ENCODE measurements around the gene GPD1. TPM values are rescaled to one million over a fixed set of nuclear protein-coding genes. Genes with fewer than 3 reads are reported as not detected.
A peak's percentile ranks its signal among the peaks of the same experiment; 100 is the strongest.

GPD1 gene
- total RNA-seq, 2 donors from 2014 or later, result 7.0 to 232 TPM

GRCh38 chr12:50061171-50061570 is 42.6 kb upstream of the GPD1 start:
- 72 to 96% methylated on average over 2 of the region's 2 CpGs for WGBS, 2 donors
- H3K4me1 ChIP-seq, result peaks cover 14% of the 10 kb centered on the region
- H3K27me3 ChIP-seq, result peaks cover 0 to 2% of the 10 kb centered on the region in 2 donors
- no peaks in the 10 kb centered on the region for H3K36me3 ChIP-seq (replicated peaks in 1 of 2; ENCODE audit: insufficient read depth in 1 of 2, low read depth in 2 of 2)
- TF ChIP-seq CTCF (IDR thresholded peaks at IDR 0.05) (no peak), POLR2A (IDR thresholded peaks at IDR 0.05) (no peak)
- H3K27ac ChIP-seq, result no peak overlapping the region
- no peaks in the 10 kb centered on the region for H3K9me3 ChIP-seq
- ATAC-seq, result no peak
- H3K4me3 ChIP-seq, result no peak overlapping the region
- intact Hi-C loops (cut with DNase I), result loop anchor here (5.0 kb wide), 1 partner anchor 89 kb away; the partner anchor contains the start of gene AQP6
- DNase-seq, result peak in 1 of 4 donors; percentile 48

- Histone ChIP-seq H3K4me3 (no peak overlapping the region), H3K4me1 (peaks cover 5% of the 10 kb centered on the region), H3K27me3 (no peaks in the 10 kb centered on the region), H3K9me3 (no peaks in the 10 kb centered on the region), H3K27ac (no peak overlapping the region), H3K36me3 (replicated peaks in 1 of 2; ENCODE audit: insufficient read depth in 1 of 2, low read depth in 2 of 2) (no peaks in the 10 kb centered on the region)
- no peak for TF ChIP-seq POLR2A (IDR thresholded peaks at IDR 0.05)
- TF ChIP-seq CTCF (IDR thresholded peaks at IDR 0.05), result no peak
- DNase-seq (no peak), ATAC-seq (no peak)
- WGBS, 2 donors, result 57 to 62% methylated on average over 6 of the region's 6 CpGs
- intact Hi-C loops (cut with DNase I), result loop anchor here (5.0 kb wide), 1 partner anchor 90 kb away; the partner anchor contains the start of gene AQP6
Measured at GRCh38 chr12:50061946-50062686, 41.7 kb upstream of the GPD1 start.

- 67 to 72% methylated on average over 4 to 5 of the region's 5 CpGs for WGBS, 2 donors
- DNase-seq, result no peak
- no peaks in the 10 kb centered on the region for H3K27me3 ChIP-seq
Measured at GRCh38 chr12:50062728-50063460, 40.9 kb upstream of the GPD1 start.

GRCh38 chr12:50065726-50066310 is 38.0 kb upstream of the GPD1 start:
- intact Hi-C loops (cut with DNase I), result no loop called here
- H3K27ac ChIP-seq, result no peak overlapping the region
- 47 to 63% methylated on average over 3 of the region's 3 CpGs for WGBS, 2 donors
- no peak overlapping the region for H3K4me3 ChIP-seq
- ATAC-seq (no peak), DNase-seq (no peak)
- TF ChIP-seq CTCF (IDR thresholded peaks at IDR 0.05) (no peak), POLR2A (IDR thresholded peaks at IDR 0.05) (no peak)
- no peaks in the 10 kb centered on the region for H3K27me3 ChIP-seq
- no peaks in the 10 kb centered on the region for H3K4me1 ChIP-seq
- no peaks in the 10 kb centered on the region for H3K9me3 ChIP-seq
- no peaks in the 10 kb centered on the region for H3K36me3 ChIP-seq (replicated peaks in 1 of 2; ENCODE audit: insufficient read depth in 1 of 2, low read depth in 2 of 2)

More at GRCh38 chr12:50062728-50063460, 40.9 kb upstream of the GPD1 start:
- Histone ChIP-seq H3K4me3 (no peak overlapping the region), H3K36me3 (replicated peaks in 1 of 2; ENCODE audit: insufficient read depth in 1 of 2, low read depth in 2 of 2) (no peaks in the 10 kb centered on the region), H3K4me1 (peaks cover 1% of the 10 kb centered on the region), H3K27ac (no peak overlapping the region), H3K9me3 (no peaks in the 10 kb centered on the region)
- intact Hi-C loops (cut with DNase I), result loop anchor here (5.0 kb wide), 1 partner anchor 91 kb away; the partner anchor contains the start of gene AQP6
- TF ChIP-seq POLR2A (IDR thresholded peaks at IDR 0.05) (no peak), CTCF (IDR thresholded peaks at IDR 0.05) (no peak)
- ATAC-seq, result no peak
